ENCODE results near the gene TRAPPC3L. TPM values are rescaled to one million over a fixed set of nuclear protein-coding genes. Genes with fewer than 3 reads are reported as not detected.

The TRAPPC3L gene
- total RNA-seq, 1 donor from 2014 or later: not detected

- DNase-seq (ENCODE audit: low read depth): no peak
- no peak overlapping the region for H3K4me3 ChIP-seq (ENCODE audit: low read depth, low read length)
- no peak for TF ChIP-seq CTCF (conservative IDR thresholded peaks at IDR 0.05; ENCODE audit: low read depth, low read length)
Observed at GRCh38 chr6:116492331-116493067, 53.0 kb downstream of the TRAPPC3L start.

GRCh38 chr6:116491610-116492330 is 53.7 kb downstream of the TRAPPC3L start:
- DNase-seq (ENCODE audit: low read depth): no peak
- no peak for TF ChIP-seq CTCF (conservative IDR thresholded peaks at IDR 0.05; ENCODE audit: low read depth, low read length)
- H3K4me3 ChIP-seq (ENCODE audit: low read depth, low read length): no peak overlapping the region

- no peak for TF ChIP-seq CTCF (conservative IDR thresholded peaks at IDR 0.05; ENCODE audit: low read depth, low read length)
- no peak for DNase-seq (ENCODE audit: low read depth)
- no peak overlapping the region for H3K4me3 ChIP-seq (ENCODE audit: low read depth, low read length)
Observed at GRCh38 chr6:116485559-116486184, 59.8 kb downstream of the TRAPPC3L start.

GRCh38 chr6:116483616-116484015 is 61.9 kb downstream of the TRAPPC3L start:
- H3K4me3 ChIP-seq (ENCODE audit: low read depth, low read length): no peak overlapping the region
- no peak for DNase-seq (ENCODE audit: low read depth)
- TF ChIP-seq CTCF (conservative IDR thresholded peaks at IDR 0.05; ENCODE audit: low read depth, low read length): no peak

GRCh38 chr6:116482780-116483179 is 62.7 kb downstream of the TRAPPC3L start:
- DNase-seq (ENCODE audit: low read depth): no peak
- H3K4me3 ChIP-seq (ENCODE audit: low read depth, low read length): no peak overlapping the region
- no peak for TF ChIP-seq CTCF (conservative IDR thresholded peaks at IDR 0.05; ENCODE audit: low read depth, low read length)

- no peak for TF ChIP-seq CTCF (conservative IDR thresholded peaks at IDR 0.05; ENCODE audit: low read depth, low read length)
- DNase-seq (ENCODE audit: low read depth): no peak
- no peak overlapping the region for H3K4me3 ChIP-seq (ENCODE audit: low read depth, low read length)
Observed at GRCh38 chr6:116476002-116476678, 69.3 kb downstream of the TRAPPC3L start.
